K562 (cell line): ENCODE data around the gene AMDHD2. TPM values are rescaled to one million over a fixed set of nuclear protein-coding genes. Genes with fewer than 3 reads are reported as not detected.

Experiments
- ARNT ChIP-seq, 2 experiments: fragments of 450-650 bp; IDR thresholded peaks; 2 replicates each; pipeline ENCODE4 v1.6.1; 2016; ENCODE audit warnings: mild to moderate bottlenecking in 1 of 2
- BRCA1 ChIP-seq, 2 experiments: fragments of 450-650 bp in 1 of 2; sonication (generic) in 1 of 2; formaldehyde crosslinking in 1 of 2; IDR thresholded peaks; 2 replicates each; pipeline versions ENCODE4 v1.5.0 to v1.6.1; 2017 to 2020; ENCODE audit warnings: mild to moderate bottlenecking in 1 of 2, missing genetic modification reagents in 1 of 2
- BRD4 ChIP-seq: fragments of 200-600 bp; sonication (generic); IDR thresholded peaks from 2 replicates; pipeline ENCODE4 v1.6.1; 2017; ENCODE audit warnings: inconsistent platforms
- CBX2 ChIP-seq: fragments of 200-600 bp; sonication (generic); IDR thresholded peaks from one replicate; pipeline ENCODE4 v1.6.1; 2012; ENCODE audit warnings: mild to moderate bottlenecking, low read length, inconsistent platforms; ENCODE audit not compliant: insufficient read depth, poor library complexity, severe bottlenecking
- CHD2 ChIP-seq: IDR thresholded peaks from 2 replicates; pipeline ENCODE4 v1.6.1; 2011; ENCODE audit warnings: low read depth, low read length
- FOXK2 ChIP-seq, 2 experiments: fragments of 450-650 bp; IDR thresholded peaks in 1 of 2; conservative IDR thresholded peaks in 1 of 2; 2 replicates each; pipeline ENCODE4 v1.6.1; 2016; ENCODE audit warnings: low read depth in 2 of 2, mild to moderate bottlenecking in 1 of 2
- HLTF ChIP-seq: fragments of 450-650 bp; IDR thresholded peaks from 2 replicates; pipeline ENCODE4 v1.6.1; 2016
- HNRNPK ChIP-seq: fragments of 200-400 bp; formaldehyde crosslinking; IDR thresholded peaks from one replicate; pipeline ENCODE4 v1.6.1; 2018; ENCODE audit warnings: mild to moderate bottlenecking, low read depth, low read length; ENCODE audit not compliant: poor library complexity, severe bottlenecking
- MEF2A ChIP-seq: IDR thresholded peaks from 2 replicates; pipeline ENCODE4 v1.6.1; 2011; ENCODE audit warnings: low read depth, mild to moderate bottlenecking, low read length, moderate library complexity; ENCODE audit not compliant: control insufficient read depth
- NR2C2 ChIP-seq, 2 experiments: fragments of 200-800 bp in 1 of 2; sonication (Bioruptor generic) in 1 of 2; sonication (generic) in 1 of 2; formaldehyde crosslinking in 1 of 2; IDR thresholded peaks; 2 replicates each; pipeline versions ENCODE4 v1.6.1 to v1.8.0; 2016 to 2022; ENCODE audit warnings: mild to moderate bottlenecking in 1 of 2, missing compliant biosample characterization in 1 of 2, missing genetic modification characterization in 1 of 2, missing genetic modification reagents in 1 of 2
- POLR3G ChIP-seq: IDR thresholded peaks from 2 replicates; pipeline ENCODE4 v1.6.1; 2011; ENCODE audit not compliant: insufficient read length, insufficient replicate concordance; ENCODE audit errors: extremely low read depth
- ZC3H4 ChIP-seq: sonication (generic); formaldehyde crosslinking; IDR thresholded peaks from 2 replicates; pipeline ENCODE4 v1.9.0; 2021; ENCODE audit warnings: missing genetic modification reagents, borderline replicate concordance
- ZNF12 ChIP-seq: sonication (generic); formaldehyde crosslinking; IDR thresholded peaks from 2 replicates; pipeline ENCODE4 v1.4.0; 2020; ENCODE audit warnings: mild to moderate bottlenecking, missing genetic modification reagents
- ZNF184 ChIP-seq: sonication (generic); formaldehyde crosslinking; IDR thresholded peaks from 2 replicates; pipeline ENCODE4 v1.5.0; 2020; ENCODE audit warnings: missing genetic modification reagents
- ZNF77 ChIP-seq: fragments of 250-450 bp; sonication (Bioruptor Pico); IDR thresholded peaks from 2 replicates; pipeline ENCODE4 v1.5.0; 2020
- ZNF778 ChIP-seq: fragments of 450-650 bp; formaldehyde crosslinking; IDR thresholded peaks from 2 replicates; pipeline ENCODE4 v1.4.0; 2020; ENCODE audit warnings: mild to moderate bottlenecking, moderate library complexity
- polyA plus RNA-seq, 8 experiments: library from polyadenylated mRNA; depleted of rRNA in 4 of 8; stranded (reverse) in 5 of 8; unstranded in 3 of 8; fragments of >200 nt; fragmentation: Nextera tagmentation in 2 of 8; fragmentation: Illumina TruSeq in 1 of 8; extraction: Ambion mirVana in 2 of 8; extraction: Trizol in 1 of 8; gene quantifications; 2 replicates each; pipeline versions ENCODE4 v1.2.1 to v1.2.3, GENCODE V29; 2011 to 2014; ENCODE audit warnings: inconsistent platforms in 1 of 8, missing spikeins in 1 of 8
- total RNA-seq, 7 experiments: library from RNA; depleted of rRNA in 6 of 7; stranded (reverse); fragments of >200 nt in 6 of 7; fragmentation: Illumina TruSeq in 2 of 7; extraction: Trizol in 2 of 7; gene quantifications; 2 replicates each; pipeline versions ENCODE4 v1.2.1 to v1.2.3, GENCODE V29; 2011 to 2021; ENCODE audit warnings: low replicate concordance in 1 of 7
- TF ChIP-seq, protein P1 (sequence below): fragments of 250-450 bp; sonication (Bioruptor Pico); IDR thresholded peaks from 2 replicates; pipeline ENCODE4 v1.4.0; 2020
- TF ChIP-seq, protein P2 (sequence below): sonication (generic); formaldehyde crosslinking; IDR thresholded peaks from 2 replicates; pipeline ENCODE4 v1.5.0; 2020; ENCODE audit warnings: missing genetic modification reagents
- TF ChIP-seq, protein P3 (sequence below), 2 experiments: fragments of 450-650 bp; conservative IDR thresholded peaks; 2 replicates each; pipeline ENCODE4 v1.6.1; 2017; ENCODE audit warnings: mild to moderate bottlenecking in 2 of 2, moderate library complexity in 2 of 2
- TF ChIP-seq, protein P4 (sequence below): fragments of 200-800 bp; sonication (Bioruptor generic); IDR thresholded peaks from 2 replicates; pipeline ENCODE4 v1.6.1; 2017; ENCODE audit warnings: missing genetic modification characterization, missing compliant biosample characterization
- TF ChIP-seq, protein P5 (sequence below): fragments of 250-450 bp; sonication (Bioruptor Pico); IDR thresholded peaks from 2 replicates; pipeline ENCODE4 v1.8.0; 2022; ENCODE audit warnings: moderate library complexity, mild to moderate bottlenecking, inconsistent platforms

Gene AMDHD2
- total and polyA plus RNA-seq, 9 of the 15 experiments (the other 6 are each of a cell fraction or from before 2014, with no cell fraction given): 0.38 to 56.9 (median 18.3) TPM; not detected in 1

DNA sequence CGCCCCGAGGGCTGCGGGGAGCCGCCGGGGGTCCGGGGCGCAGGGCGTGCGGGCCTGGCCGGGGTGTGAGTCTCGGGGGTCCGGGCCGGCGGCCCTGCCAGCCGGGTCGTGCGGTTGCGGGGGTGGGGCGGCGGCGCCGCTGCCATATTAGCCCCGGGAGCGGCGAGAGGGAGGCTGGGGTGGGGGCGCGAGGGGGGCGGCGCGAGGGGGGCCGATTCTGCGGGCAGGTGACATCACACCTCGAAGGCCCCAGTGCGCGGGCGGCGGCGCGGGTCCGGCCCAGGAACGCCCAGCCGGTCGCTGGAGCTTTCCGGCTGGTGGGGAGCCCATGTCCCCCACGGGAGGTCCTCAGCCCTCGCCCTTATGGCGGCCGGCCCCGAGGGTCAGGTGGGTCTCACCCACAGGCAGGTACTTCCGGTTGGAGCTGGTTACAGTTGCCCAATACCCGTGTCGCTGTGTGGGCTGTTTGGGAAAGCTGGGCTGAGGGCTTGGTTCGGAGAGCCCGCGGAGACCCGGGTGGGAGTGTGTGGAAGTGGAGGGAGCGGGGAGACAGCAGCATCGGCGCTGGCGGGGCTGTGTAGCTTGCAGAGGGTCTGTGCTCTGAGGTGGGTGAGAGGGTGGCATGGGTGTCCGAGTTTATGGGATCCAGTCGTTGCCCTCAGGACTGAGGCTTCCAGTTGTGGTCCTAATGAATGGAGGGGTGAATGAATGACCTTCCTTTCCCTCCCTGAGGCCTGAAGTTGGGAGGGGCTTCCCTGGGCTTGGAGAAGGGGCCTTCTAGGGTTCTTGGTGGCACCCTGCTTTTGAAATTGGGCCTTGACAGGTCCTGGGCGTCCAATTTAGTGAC, 5.6 kb upstream of the AMDHD2 start (continued):
- TF ChIP-seq, protein P1, sequence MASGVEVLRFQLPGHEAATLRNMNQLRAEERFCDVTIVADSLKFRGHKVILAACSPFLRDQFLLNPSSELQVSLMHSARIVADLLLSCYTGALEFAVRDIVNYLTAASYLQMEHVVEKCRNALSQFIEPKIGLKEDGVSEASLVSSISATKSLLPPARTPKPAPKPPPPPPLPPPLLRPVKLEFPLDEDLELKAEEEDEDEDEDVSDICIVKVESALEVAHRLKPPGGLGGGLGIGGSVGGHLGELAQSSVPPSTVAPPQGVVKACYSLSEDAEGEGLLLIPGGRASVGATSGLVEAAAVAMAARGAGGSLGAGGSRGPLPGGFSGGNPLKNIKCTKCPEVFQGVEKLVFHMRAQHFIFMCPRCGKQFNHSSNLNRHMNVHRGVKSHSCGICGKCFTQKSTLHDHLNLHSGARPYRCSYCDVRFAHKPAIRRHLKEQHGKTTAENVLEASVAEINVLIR (CRISPR knock-in tag): no peak
- TF ChIP-seq POLR3G (no peak), FOXK2 (conservative IDR thresholded peaks at IDR 0.05 in 1 of 2, IDR thresholded peaks at IDR 0.05 in 1 of 2; ENCODE audit: low read depth in 2 of 2) (no peak), ZNF184 (no peak), HNRNPK (no peak), HLTF (no peak), ZNF12 (no peak), CBX2 (no peak), MEF2A (no peak), ZNF77 (CRISPR knock-in tag) (no peak), BRCA1 (IDR thresholded peaks at IDR 0.05) (no peak), BRCA1 (CRISPR knock-in tag; IDR thresholded peaks at IDR 0.05) (no peak), BRD4 (no peak), ZC3H4 (CRISPR knock-in tag) (peak; percentile 71; the same call in 1 of the 2 replicates), ZNF778 (CRISPR knock-in tag) (no peak), CHD2 (no peak), NR2C2 (CRISPR knock-in tag; IDR thresholded peaks at IDR 0.05) (no peak), NR2C2 (tag; IDR thresholded peaks at IDR 0.05) (no peak), ARNT (IDR thresholded peaks at IDR 0.05) (no peak)
- TF ChIP-seq, protein P2, sequence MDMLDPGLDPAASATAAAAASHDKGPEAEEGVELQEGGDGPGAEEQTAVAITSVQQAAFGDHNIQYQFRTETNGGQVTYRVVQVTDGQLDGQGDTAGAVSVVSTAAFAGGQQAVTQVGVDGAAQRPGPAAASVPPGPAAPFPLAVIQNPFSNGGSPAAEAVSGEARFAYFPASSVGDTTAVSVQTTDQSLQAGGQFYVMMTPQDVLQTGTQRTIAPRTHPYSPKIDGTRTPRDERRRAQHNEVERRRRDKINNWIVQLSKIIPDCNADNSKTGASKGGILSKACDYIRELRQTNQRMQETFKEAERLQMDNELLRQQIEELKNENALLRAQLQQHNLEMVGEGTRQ (CRISPR knock-in tag): no peak
- TF ChIP-seq, protein P3, sequence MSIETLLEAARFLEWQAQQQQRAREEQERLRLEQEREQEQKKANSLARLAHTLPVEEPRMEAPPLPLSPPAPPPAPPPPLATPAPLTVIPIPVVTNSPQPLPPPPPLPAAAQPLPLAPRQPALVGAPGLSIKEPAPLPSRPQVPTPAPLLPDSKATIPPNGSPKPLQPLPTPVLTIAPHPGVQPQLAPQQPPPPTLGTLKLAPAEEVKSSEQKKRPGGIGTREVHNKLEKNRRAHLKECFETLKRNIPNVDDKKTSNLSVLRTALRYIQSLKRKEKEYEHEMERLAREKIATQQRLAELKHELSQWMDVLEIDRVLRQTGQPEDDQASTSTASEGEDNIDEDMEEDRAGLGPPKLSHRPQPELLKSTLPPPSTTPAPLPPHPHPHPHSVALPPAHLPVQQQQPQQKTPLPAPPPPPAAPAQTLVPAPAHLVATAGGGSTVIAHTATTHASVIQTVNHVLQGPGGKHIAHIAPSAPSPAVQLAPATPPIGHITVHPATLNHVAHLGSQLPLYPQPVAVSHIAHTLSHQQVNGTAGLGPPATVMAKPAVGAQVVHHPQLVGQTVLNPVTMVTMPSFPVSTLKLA (conservative IDR thresholded peaks at IDR 0.05): no peak
- TF ChIP-seq, protein P4, sequence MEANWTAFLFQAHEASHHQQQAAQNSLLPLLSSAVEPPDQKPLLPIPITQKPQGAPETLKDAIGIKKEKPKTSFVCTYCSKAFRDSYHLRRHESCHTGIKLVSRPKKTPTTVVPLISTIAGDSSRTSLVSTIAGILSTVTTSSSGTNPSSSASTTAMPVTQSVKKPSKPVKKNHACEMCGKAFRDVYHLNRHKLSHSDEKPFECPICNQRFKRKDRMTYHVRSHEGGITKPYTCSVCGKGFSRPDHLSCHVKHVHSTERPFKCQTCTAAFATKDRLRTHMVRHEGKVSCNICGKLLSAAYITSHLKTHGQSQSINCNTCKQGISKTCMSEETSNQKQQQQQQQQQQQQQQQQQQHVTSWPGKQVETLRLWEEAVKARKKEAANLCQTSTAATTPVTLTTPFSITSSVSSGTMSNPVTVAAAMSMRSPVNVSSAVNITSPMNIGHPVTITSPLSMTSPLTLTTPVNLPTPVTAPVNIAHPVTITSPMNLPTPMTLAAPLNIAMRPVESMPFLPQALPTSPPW (CRISPR knock-in tag): no peak
- TF ChIP-seq, protein P5, sequence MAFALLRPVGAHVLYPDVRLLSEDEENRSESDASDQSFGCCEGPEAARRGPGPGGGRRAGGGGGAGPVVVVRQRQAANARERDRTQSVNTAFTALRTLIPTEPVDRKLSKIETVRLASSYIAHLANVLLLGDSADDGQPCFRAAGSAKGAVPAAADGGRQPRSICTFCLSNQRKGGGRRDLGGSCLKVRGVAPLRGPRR (CRISPR knock-in tag): no peak
